Immature natural killer cell (primary cell): ENCODE data around the gene KRT3. TPM values are rescaled to one million over a fixed set of nuclear protein-coding genes. Genes with fewer than 3 reads are reported as not detected.

Experiments
- DNase-seq, 3 donors: peaks; one replicate each; pipeline ENCODE4 v3.0.0; 2022; ENCODE audit warnings: mixed read lengths in 1 of 3
- H3K27ac Mint-ChIP-seq, 6 donors: one replicate each; pipeline ENCODE4 v1.8.0; 2020; ENCODE audit warnings: mixed read lengths in 6 of 6, mild to moderate bottlenecking in 5 of 6, inconsistent platforms in 4 of 6, moderate library complexity in 3 of 6
- H3K27me3 Mint-ChIP-seq, 3 donors: one replicate each; pipeline ENCODE4 v1.8.0; 2020 to 2021; ENCODE audit warnings: low read depth in 3 of 3, mild to moderate bottlenecking in 3 of 3, mixed read lengths in 3 of 3, moderate library complexity in 3 of 3, inconsistent platforms in 1 of 3
- H3K36me3 Mint-ChIP-seq, 3 donors: one replicate each; pipeline ENCODE4 v1.8.0; 2020; ENCODE audit warnings: mixed read lengths in 3 of 3, inconsistent platforms in 2 of 3, mild to moderate bottlenecking in 2 of 3
- H3K4me1 Mint-ChIP-seq, 2 donors: one replicate each; pipeline ENCODE4 v1.8.0; 2020; ENCODE audit warnings: inconsistent platforms in 2 of 2, mild to moderate bottlenecking in 2 of 2, mixed read lengths in 2 of 2, moderate library complexity in 1 of 2
- H3K4me3 Mint-ChIP-seq, 5 donors: one replicate each; pipeline ENCODE4 v1.8.0; 2020; ENCODE audit warnings: mild to moderate bottlenecking in 5 of 5, mixed read lengths in 5 of 5, inconsistent platforms in 3 of 5, moderate library complexity in 3 of 5
- H3K9me3 Mint-ChIP-seq, 6 donors: one replicate each; pipeline ENCODE4 v1.8.0; 2020; ENCODE audit warnings: mild to moderate bottlenecking in 6 of 6, mixed read lengths in 6 of 6, inconsistent platforms in 4 of 6, moderate library complexity in 3 of 6
- polyA plus RNA-seq, 3 donors: library from polyadenylated mRNA; unstranded; fragments of 300-500 nt; fragmentation: Illumina TruSeq; gene quantifications; one replicate each; pipeline ENCODE4 v1.2.3, GENCODE V29; 2021

The KRT3 gene
- polyA plus RNA-seq, 3 donors from 2014 or later: not detected

DNA sequence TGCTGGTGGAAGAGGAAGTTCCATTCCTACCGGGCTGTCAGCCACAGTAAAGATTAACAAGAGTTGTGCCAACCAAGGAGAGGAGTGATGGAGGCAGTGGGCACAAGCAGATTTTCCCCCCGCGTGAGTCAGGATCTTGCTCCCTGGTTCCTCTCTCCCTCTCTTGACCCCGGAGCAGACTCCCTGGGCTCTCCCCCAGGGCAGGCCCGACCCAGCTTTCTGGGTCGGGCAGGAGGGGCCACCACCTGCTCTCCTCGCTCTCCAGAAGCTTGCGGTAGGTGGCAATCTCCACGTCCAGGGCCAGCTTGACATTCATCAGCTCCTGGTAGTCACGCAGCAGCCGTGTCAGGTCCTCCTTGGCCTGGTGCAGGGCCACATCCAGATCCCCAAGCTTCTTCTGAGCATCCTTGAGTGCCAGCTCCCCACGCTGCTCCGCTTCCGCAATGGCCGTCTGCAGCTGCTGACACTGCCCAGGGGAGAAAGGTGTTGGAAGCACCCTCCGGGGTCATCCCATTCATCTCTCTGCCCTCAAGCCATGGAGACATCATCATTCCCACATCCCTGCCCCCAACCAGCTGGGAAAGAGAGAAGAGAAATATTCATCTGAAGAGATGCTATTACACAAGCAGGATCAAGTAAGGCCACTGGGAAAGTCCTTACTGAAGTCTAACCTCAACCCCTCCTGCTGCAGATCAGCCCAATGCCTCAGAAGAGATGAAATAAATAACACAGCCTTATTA, 27.0 kb upstream of the KRT3 start:
- Mint-ChIP-seq H3K4me3 (no peak overlapping the region), H3K9me3 (no peaks in the 10 kb centered on the region), H3K27me3 (peaks cover 5 to 6% (median 5%) of the 10 kb centered on the region in 3 donors), H3K27ac (peak overlapping the region in 1 of 6 donors; percentile 45), H3K4me1 (no peaks in the 10 kb centered on the region), H3K36me3 (no peaks in the 10 kb centered on the region)
- no peak for DNase-seq

DNA sequence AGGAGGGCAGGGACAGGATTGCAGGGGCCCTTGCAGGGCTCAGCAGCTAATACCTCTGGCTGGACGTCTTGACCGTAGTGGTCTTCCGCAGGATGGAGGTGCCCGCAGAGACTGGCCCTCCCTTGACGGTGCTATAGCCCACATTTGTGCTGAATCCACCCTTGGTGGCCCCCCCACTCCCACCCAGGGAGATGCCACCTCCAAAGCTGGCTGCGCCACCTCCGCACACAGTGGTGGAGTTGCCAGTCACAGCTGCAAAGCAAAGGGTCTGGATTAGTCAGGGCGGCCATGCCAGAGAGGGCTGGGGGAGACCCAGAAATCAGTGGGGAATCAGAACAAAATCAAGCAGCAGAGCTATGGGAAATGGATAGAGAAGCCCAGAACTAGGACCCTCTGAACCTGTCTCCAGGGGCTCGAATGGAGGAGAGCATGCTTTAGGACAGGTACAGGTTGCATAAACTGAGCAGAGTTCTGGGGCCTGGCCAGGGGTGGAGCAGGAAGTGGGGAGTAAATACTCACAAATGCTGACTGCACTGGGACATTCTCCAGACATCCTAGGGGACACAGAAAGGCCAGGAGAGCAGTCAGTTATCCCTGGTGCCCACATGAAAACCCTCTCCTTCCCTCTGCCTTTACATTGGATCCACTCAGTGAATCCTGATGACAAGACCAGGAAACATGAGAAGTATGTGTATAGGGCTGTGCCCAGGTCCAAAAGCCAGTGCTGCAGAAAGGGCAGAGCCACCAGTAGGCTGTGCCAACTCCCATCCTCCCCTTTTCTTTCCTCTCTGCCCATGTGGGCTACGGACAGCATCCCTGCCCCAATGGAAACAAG, 26.1 kb upstream of the KRT3 start:
- Mint-ChIP-seq H3K27ac (peak overlapping the region in 1 of 6 donors; percentile 24), H3K4me1 (no peaks in the 10 kb centered on the region), H3K36me3 (no peaks in the 10 kb centered on the region), H3K9me3 (no peaks in the 10 kb centered on the region), H3K27me3 (peaks cover 5 to 12% (median 5%) of the 10 kb centered on the region in 3 donors), H3K4me3 (no peak overlapping the region)
- no peak for DNase-seq

DNA sequence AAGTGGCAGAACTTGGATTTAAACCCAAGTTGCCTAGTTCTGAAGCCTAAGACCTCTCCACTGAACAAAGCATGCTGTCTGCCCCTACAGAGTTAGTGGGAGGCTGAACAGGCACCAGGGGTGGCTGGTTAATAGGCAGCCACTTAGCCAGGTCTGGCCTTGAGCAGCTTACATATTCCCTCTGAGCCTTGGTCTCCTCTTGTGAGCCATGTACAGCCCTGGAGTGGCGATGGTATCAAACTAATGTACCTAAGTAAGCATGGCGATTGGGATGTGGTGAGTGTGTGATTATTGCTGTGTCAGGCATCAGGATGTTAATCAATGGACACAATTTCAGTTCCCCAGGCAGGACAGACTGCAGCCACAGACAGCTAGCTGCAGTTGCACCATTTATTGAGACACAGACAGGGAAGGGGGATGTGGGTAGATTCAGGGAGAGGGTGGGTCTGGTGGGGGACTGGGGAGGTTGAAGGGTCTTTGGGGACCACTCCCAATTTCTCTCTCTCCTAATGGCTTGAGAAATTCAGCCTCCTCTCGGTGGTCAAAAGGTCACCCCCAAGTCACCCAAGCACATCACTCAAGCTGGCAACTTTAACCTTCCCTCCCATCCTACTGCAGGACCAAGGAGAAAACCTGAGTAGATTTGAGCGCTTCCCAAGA, 25.3 kb upstream of the KRT3 start:
- H3K9me3 Mint-ChIP-seq: no peaks in the 10 kb centered on the region
- H3K36me3 Mint-ChIP-seq: no peaks in the 10 kb centered on the region
- peaks cover 5 to 12% (median 5%) of the 10 kb centered on the region in 3 donors for H3K27me3 Mint-ChIP-seq
- no peak overlapping the region for H3K4me3 Mint-ChIP-seq
- no peak overlapping the region for H3K27ac Mint-ChIP-seq
- no peaks in the 10 kb centered on the region for H3K4me1 Mint-ChIP-seq
- DNase-seq: no peak

DNA sequence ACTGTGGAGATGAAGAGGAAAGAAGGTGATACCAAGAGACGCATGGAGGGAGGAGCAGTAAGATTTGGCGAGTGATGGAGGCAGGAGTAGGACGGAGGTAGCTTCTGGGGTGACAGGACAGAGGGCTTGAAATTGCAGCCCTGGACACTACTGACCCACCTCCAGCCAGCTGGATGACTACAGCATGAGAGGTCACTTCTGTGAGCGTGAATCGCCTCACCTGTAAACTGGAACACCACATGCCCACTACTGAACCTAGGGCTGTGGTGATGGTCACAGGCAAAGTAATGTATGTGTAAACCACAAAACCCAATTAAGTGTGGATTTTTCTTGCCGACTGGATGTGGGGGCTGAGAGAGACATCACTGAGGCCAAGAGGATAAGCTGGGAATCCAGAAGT, 24.6 kb upstream of the KRT3 start:
- no peak for DNase-seq
- peak overlapping the region in 2 of 6 donors; percentile 32 to 53 for H3K27ac Mint-ChIP-seq
- H3K4me1 Mint-ChIP-seq: no peaks in the 10 kb centered on the region
- H3K27me3 Mint-ChIP-seq: peaks cover 2 to 12% (median 3%) of the 10 kb centered on the region in 3 donors
- H3K36me3 Mint-ChIP-seq: no peaks in the 10 kb centered on the region
- no peak overlapping the region for H3K4me3 Mint-ChIP-seq
- no peaks in the 10 kb centered on the region for H3K9me3 Mint-ChIP-seq

DNA sequence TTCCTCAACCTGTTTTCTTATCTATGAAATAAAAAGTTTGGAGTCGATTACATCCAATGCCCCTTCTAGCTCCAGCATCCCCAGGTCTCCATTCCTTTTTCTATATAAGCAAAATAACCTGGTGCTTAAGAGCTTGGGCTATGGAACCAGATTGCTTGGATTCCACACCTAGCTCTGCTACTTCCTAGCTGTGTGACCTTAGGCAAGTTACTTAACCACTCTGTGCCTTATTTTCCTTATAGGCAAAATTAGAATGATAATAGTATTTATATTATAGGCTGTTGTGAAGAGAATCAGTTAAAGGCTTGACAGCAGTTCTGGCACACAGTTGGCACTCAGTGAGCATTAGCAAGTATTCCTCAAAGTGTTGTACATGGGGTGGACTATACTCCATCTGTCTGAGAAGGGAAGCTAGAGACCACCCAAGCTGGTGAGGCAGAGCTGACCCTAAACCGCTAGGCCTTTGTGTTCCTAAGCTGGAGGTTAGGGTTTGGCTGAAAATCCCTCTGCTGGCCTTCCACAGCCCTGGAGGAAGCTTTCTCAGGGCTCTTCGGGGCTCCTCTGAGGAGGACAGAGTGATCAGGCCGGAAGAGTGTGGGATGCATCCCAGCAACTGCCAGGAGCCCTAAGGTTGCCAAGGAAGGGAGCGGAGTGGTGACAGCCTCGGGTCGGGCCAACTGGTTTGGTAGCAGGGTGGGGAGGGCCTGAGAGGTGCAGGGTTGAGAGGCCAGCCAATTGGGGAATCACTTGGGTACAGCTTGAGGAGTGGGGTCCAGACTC, 24.0 kb upstream of the KRT3 start:
- Mint-ChIP-seq H3K27me3 (peaks cover 0 to 11% (median 0%) of the 10 kb centered on the region in 3 donors), H3K9me3 (no peaks in the 10 kb centered on the region), H3K27ac (peak overlapping the region in 1 of 6 donors; percentile 32), H3K4me1 (no peaks in the 10 kb centered on the region), H3K4me3 (peak overlapping the region in 1 of 5 donors; percentile 5), H3K36me3 (no peaks in the 10 kb centered on the region)
- DNase-seq: no peak

DNA sequence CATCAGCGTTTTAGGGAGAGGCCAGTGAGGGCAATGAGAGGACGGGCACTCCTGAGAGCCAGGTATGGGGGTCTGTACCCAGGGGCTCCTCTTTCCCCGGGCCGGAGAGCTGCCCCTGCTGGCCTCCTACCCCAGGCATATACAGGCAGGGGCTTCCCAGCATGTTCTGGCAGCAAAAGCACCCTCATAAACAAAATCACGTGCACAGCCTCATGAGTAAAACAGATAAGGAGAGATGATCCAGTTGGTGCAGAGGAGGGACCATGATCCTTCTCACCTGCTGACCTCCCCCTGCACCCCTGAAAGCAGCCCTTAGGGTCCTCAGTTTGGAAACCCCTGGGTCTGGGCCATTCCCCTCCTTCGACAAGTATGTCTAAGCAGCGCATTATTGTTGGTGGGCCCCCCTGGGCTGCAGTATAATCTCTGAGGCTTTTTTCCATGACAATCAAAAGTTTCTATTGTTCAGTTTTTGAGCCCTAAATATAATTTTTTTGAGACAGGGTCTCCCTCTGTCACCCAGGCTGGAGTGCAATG, 23.0 kb upstream of the KRT3 start:
- Mint-ChIP-seq H3K4me1 (no peaks in the 10 kb centered on the region), H3K36me3 (no peaks in the 10 kb centered on the region), H3K27ac (no peak overlapping the region), H3K9me3 (no peaks in the 10 kb centered on the region), H3K4me3 (no peak overlapping the region), H3K27me3 (peaks cover 0 to 12% (median 0%) of the 10 kb centered on the region in 3 donors)
- no peak for DNase-seq

DNA sequence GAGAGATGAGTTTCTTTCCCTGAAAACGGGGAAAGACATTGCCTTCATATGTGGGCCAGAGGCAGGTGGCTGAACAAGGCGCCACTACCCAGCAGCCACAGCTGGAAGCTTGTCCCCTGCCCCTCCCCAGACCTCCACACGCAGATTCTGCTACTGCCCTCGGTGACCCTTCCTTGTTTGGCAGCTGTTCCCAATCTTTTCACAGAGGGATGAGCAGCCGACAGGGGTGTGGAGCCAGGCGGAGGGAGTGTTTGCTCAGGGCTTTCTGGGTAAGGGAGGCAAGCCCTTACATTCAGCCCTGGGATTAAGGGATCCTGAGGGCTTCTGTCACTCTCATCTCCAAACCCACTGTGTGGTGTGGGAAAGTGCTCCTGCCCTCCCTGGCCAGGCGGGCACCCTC, 22.5 kb upstream of the KRT3 start:
- DNase-seq: no peak
- no peak overlapping the region for H3K4me3 Mint-ChIP-seq
- no peak overlapping the region for H3K27ac Mint-ChIP-seq
- no peaks in the 10 kb centered on the region for H3K36me3 Mint-ChIP-seq
- no peaks in the 10 kb centered on the region for H3K9me3 Mint-ChIP-seq
- H3K27me3 Mint-ChIP-seq: peaks cover 0 to 12% (median 0%) of the 10 kb centered on the region in 3 donors
- H3K4me1 Mint-ChIP-seq: no peaks in the 10 kb centered on the region

DNA sequence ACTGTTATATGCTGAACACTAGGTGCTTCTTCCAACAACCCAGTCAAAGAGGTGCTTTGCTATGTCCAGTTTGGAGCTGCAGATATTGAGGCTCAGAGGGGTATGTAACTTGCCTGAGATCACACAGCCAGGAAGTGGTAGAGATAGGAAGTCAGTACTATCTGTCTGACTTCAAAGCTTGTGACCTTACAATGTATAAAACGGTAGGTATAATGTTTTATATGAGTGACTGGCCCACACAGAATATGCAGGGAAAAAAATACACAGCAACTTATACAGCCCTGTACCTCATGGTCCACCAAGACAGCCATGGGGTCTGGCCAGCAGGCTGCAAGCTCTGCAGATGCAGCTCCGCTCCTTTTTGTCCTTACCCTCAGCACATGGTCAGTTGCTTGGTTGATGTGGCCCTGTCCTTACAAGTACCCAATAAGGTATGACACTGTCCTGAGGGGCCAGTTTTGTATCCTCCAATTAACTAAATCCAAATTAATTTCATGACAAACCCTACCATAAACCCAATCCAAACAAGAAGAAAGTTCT, 21.9 kb upstream of the KRT3 start:
- peak overlapping the region in 1 of 6 donors; percentile 20 for H3K27ac Mint-ChIP-seq
- H3K27me3 Mint-ChIP-seq: peaks cover 0 to 9% (median 0%) of the 10 kb centered on the region in 3 donors
- no peaks in the 10 kb centered on the region for H3K36me3 Mint-ChIP-seq
- no peaks in the 10 kb centered on the region for H3K9me3 Mint-ChIP-seq
- no peak overlapping the region for H3K4me3 Mint-ChIP-seq
- no peak for DNase-seq
- H3K4me1 Mint-ChIP-seq: no peaks in the 10 kb centered on the region

DNA sequence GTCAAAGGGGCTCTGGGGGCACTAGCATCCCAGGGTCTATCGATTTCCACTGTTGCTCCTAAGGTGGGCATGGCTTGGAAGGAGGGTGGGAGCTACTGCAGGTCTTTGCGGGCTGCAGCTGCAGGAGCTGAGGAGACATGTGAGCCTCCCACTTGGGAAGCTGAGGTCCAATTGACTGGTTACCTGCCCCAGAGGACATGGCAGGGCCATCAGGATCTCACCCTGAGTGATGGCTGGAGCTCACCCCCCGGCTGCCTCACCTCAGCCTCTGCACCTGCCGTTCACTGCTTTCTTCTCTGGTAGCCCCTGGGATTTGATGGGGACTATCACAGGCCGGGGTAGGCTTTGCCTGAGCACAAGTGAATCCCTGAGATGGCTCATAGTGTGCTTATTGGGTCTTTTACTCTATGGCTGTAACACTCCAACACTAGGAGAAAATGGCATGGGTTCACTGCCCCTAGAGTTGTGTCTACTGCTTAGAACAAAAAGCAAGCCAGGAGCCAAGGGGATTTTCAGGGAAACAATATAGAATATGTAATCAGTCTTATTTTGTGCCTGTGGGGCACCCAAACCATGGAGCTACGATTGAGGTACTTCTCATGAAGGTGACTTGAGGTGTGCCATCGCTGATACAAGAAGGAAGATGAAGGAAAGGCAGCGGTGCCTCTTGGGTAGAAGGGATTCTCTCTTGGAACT, 21.2 kb upstream of the KRT3 start:
- no peaks in the 10 kb centered on the region for H3K36me3 Mint-ChIP-seq
- H3K4me3 Mint-ChIP-seq: no peak overlapping the region
- H3K27me3 Mint-ChIP-seq: peaks cover 0 to 9% (median 0%) of the 10 kb centered on the region in 3 donors
- H3K4me1 Mint-ChIP-seq: no peaks in the 10 kb centered on the region
- H3K9me3 Mint-ChIP-seq: no peaks in the 10 kb centered on the region
- peak overlapping the region in 1 of 6 donors; percentile 20 for H3K27ac Mint-ChIP-seq
- DNase-seq: no peak

DNA sequence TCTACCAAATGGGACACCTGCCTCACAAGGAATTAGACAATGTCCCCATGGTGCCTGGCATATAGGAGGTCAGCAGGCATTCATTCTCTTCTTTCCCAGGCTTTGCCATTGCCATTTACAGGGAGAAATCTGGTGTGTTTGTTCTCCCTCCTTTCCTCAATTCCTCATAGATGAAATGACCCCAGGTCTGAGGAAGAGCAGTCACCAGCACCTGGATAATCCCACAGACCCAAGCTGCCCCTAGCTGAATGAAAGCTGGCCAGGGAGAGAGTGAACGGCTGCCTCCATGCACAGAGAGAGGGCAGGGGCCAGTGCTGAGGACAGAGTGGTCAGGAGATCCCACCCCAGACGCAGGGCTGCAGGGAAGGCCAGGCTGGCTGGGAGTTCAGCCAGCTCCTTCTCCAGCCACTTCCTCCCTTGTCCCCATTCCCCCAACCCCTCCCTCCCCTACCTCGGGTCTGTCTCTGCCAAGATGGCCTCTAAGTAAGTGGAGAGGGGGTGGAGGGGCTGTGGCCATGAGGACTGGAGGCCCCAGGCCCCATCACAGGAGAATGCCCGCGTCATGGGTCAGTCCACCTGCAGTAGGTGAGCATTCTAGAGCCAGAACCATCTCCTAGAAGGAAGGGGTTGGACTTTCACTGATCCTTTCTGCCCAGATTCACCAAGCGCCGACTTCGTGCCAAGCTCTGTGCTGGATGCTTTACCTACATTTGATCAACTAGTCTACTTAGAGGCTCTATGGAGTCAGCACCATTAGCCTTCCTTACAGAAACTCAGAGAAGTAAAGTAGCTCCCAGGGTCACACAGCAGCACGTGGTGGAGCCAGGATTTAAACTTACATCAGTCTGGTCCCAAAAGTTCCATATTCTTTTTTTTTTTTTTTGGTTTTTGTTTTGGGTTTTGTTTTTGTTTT, 20.0 kb upstream of the KRT3 start:
- no peaks in the 10 kb centered on the region for H3K4me1 Mint-ChIP-seq
- H3K27ac Mint-ChIP-seq: peak overlapping the region in 1 of 6 donors; percentile 17
- peaks cover 0 to 9% (median 0%) of the 10 kb centered on the region in 3 donors for H3K27me3 Mint-ChIP-seq
- no peaks in the 10 kb centered on the region for H3K36me3 Mint-ChIP-seq
- no peak for DNase-seq
- no peak overlapping the region for H3K4me3 Mint-ChIP-seq
- H3K9me3 Mint-ChIP-seq: no peaks in the 10 kb centered on the region

DNA sequence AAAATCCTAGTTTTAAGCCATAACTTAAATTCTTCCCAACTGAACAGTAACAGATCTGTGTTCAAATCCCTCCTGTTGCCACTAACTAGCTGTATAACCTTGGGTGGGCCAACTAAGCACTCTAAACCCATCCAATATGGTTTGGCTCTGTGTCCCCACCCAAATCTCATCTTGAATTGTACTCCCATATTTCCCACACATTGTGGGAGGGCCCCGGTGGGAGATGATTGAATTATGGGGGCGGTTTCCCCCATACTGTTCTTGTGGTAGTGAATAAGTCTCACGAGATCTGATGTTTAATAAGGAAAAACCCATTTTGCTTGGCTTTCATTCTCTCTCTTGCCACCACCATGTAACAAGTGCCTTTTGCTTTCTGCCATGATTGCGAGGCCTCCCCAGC, 19.2 kb upstream of the KRT3 start:
- Mint-ChIP-seq H3K4me1 (no peaks in the 10 kb centered on the region), H3K36me3 (no peaks in the 10 kb centered on the region), H3K9me3 (no peaks in the 10 kb centered on the region), H3K27ac (peak overlapping the region in 1 of 6 donors; percentile 17), H3K4me3 (no peak overlapping the region), H3K27me3 (peaks cover 0 to 9% (median 0%) of the 10 kb centered on the region in 3 donors)
- no peak for DNase-seq

DNA sequence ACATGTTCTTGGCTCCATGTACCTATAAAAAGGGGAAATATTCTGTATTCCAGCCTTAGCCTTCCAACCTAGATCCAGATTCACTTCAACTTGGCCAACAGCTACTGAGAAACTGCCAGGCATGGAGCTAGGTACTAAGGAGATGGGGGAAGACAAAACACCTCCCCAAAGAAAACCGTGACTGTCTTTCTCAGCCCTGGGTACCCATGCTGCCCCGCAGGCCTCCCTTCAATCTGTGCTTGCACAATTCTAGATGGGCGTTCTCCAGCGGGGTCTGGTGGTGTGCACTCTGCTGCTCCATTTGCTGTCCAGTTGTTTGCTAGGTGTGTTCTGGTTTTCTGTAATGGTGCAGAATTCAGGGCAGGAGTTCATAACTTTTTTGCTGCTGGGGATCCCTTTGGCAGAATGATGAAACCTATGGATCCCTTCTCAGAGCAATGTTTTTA, 18.8 kb upstream of the KRT3 start:
- Mint-ChIP-seq H3K27me3 (peaks cover 0 to 11% (median 0%) of the 10 kb centered on the region in 3 donors), H3K36me3 (no peaks in the 10 kb centered on the region), H3K4me1 (no peaks in the 10 kb centered on the region), H3K9me3 (no peaks in the 10 kb centered on the region), H3K4me3 (no peak overlapping the region), H3K27ac (no peak overlapping the region)
- no peak for DNase-seq
